ENCODE data around the gene PCSK5.

DNA sequence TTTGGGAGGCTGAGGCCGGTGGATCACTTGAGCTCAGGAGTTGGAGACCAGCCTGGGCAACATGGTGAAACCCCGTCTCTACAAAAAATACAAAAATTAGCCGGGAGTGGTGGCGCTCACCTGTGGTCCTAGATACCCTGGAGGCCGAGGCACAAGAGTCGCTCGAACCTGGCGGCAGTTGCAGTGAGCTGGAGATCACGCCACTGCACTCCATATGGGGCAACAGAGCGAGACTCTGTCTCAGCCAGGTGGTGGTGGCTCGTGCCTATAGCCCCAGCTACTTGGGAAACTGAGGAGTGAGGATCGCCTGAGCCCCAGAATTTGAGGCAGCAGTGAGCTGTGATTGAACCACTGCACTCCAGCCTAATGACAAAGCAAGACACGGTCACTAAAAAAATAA lies 506.1 kb downstream of the PCSK5 start:
- TF ChIP-seq, protein P1, sequence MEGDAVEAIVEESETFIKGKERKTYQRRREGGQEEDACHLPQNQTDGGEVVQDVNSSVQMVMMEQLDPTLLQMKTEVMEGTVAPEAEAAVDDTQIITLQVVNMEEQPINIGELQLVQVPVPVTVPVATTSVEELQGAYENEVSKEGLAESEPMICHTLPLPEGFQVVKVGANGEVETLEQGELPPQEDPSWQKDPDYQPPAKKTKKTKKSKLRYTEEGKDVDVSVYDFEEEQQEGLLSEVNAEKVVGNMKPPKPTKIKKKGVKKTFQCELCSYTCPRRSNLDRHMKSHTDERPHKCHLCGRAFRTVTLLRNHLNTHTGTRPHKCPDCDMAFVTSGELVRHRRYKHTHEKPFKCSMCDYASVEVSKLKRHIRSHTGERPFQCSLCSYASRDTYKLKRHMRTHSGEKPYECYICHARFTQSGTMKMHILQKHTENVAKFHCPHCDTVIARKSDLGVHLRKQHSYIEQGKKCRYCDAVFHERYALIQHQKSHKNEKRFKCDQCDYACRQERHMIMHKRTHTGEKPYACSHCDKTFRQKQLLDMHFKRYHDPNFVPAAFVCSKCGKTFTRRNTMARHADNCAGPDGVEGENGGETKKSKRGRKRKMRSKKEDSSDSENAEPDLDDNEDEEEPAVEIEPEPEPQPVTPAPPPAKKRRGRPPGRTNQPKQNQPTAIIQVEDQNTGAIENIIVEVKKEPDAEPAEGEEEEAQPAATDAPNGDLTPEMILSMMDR (IDR thresholded peaks at IDR 0.05; ENCODE audit: low read length) = no peak
- TF ChIP-seq EZH2 (optimal IDR thresholded peaks at IDR 0.05; ENCODE audit: low read depth, low read length) (no peak), EZH2phosphoT487 (IDR thresholded peaks at IDR 0.05; ENCODE audit: low read length) (no peak)
